Measurements from ENCODE around the gene TVP23B.

TVP23B gene

GRCh38 chr17:18854956-18855355 is 74.0 kb downstream of the TVP23B start:
- H3K4me3 ChIP-seq (ENCODE audit: low read depth, low read length), result no peak overlapping the region
- no peaks in the 10 kb centered on the region for H3K36me3 ChIP-seq (replicated peaks)
- no peak overlapping the region for H3K27ac ChIP-seq
- in situ Hi-C loops (cut with HindIII; ENCODE audit: low pct_ligation_motif_present, low sequenced_read_pairs), result loop anchor here (25.0 kb wide), 1 partner anchor 107 kb away; the partner anchor contains the start of gene SLC5A10
- H3K27me3 ChIP-seq (replicated peaks), result no peaks in the 10 kb centered on the region
- TF ChIP-seq, protein P1, sequence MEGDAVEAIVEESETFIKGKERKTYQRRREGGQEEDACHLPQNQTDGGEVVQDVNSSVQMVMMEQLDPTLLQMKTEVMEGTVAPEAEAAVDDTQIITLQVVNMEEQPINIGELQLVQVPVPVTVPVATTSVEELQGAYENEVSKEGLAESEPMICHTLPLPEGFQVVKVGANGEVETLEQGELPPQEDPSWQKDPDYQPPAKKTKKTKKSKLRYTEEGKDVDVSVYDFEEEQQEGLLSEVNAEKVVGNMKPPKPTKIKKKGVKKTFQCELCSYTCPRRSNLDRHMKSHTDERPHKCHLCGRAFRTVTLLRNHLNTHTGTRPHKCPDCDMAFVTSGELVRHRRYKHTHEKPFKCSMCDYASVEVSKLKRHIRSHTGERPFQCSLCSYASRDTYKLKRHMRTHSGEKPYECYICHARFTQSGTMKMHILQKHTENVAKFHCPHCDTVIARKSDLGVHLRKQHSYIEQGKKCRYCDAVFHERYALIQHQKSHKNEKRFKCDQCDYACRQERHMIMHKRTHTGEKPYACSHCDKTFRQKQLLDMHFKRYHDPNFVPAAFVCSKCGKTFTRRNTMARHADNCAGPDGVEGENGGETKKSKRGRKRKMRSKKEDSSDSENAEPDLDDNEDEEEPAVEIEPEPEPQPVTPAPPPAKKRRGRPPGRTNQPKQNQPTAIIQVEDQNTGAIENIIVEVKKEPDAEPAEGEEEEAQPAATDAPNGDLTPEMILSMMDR (IDR thresholded peaks at IDR 0.05; ENCODE audit: low read depth, low read length, missing control alignments), result no peak
- DNase-seq, result no peak

DNA sequence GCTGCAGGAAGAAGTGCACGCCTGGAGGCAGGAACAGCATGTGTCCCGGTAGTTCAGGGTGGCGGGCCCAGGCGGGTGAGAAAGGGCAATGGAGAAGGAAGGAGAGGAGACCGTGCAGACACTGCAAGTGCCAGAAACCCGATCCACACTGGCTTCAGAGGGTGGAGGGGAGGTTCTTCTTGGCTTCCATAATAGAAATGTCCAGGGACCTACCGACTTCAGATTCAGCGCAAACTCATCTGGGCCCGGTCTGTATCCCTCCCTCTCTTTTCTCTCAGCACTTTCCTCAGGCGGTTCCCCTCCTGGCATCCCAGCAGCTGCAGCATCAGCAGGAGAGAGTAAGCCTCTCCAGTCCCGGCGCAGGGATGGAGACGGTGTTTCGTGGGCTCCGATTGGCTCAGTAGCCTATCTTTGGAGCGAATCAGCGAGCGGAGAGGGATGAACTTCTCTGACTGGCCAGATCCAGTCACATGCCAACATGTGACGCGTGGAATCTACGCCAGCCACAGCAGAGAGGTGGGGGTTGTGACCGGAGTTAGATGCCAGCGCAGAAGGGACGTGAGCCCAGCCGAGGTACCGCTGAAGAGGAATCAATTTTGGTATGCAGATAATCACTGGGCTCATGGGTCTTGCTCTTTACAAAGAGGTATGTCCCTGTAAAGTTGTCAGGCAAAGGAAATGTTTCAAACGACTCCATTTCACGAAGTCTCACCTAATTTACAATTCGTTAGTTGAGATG is 75.0 kb downstream of the TVP23B start:
- Histone ChIP-seq H3K4me3 (ENCODE audit: low read depth, low read length) (peak overlapping the region; percentile 72), H3K27ac (peak overlapping the region; percentile 60), H3K27me3 (replicated peaks) (no peaks in the 10 kb centered on the region), H3K36me3 (replicated peaks) (no peaks in the 10 kb centered on the region)
- in situ Hi-C loops (cut with HindIII; ENCODE audit: low pct_ligation_motif_present, low sequenced_read_pairs), result loop anchor here (25.0 kb wide), 1 partner anchor 106 kb away; the partner anchor contains the start of gene SLC5A10
- DNase-seq, result peak; percentile 93
- TF ChIP-seq, protein P1 (IDR thresholded peaks at IDR 0.05; ENCODE audit: low read depth, low read length, missing control alignments), result no peak

Data from brain microvascular endothelial cell (primary cell).